22Rv1 (cell line): ENCODE measurements around the gene TNFAIP8L1.

Experiments used
- H3K27ac ChIP-seq: fragments of 450-650 bp; 2 replicates; pipeline ENCODE4 v1.5.1; 2017
- CTCF ChIP-seq: fragments of 450-650 bp; IDR thresholded peaks from 2 replicates; pipeline ENCODE4 v1.5.1; 2017; ENCODE audit warnings: mild to moderate bottlenecking
- ZFX ChIP-seq: fragments of 450-650 bp; IDR thresholded peaks from 2 replicates; pipeline ENCODE4 v1.6.1; 2017; ENCODE audit warnings: antibody characterized with exemption, borderline replicate concordance

Gene TNFAIP8L1

GRCh38 chr19:4660181-4660791 is 21.0 kb downstream of the TNFAIP8L1 start:
- H3K27ac ChIP-seq: no peak overlapping the region
- TF ChIP-seq ZFX (no peak), CTCF (peak; percentile 78)

GRCh38 chr19:4660993-4661392 is 21.7 kb downstream of the TNFAIP8L1 start:
- no peak overlapping the region for H3K27ac ChIP-seq
- TF ChIP-seq CTCF: no peak
- TF ChIP-seq ZFX: no peak

GRCh38 chr19:4662020-4662695 is 22.8 kb downstream of the TNFAIP8L1 start:
- no peak overlapping the region for H3K27ac ChIP-seq
- TF ChIP-seq CTCF (no peak), ZFX (no peak)

GRCh38 chr19:4662812-4663211 is 23.5 kb downstream of the TNFAIP8L1 start:
- TF ChIP-seq ZFX (no peak), CTCF (no peak)
- no peak overlapping the region for H3K27ac ChIP-seq

- no peak for TF ChIP-seq ZFX
- no peak for TF ChIP-seq CTCF
- H3K27ac ChIP-seq: no peak overlapping the region
These were observed 25.3 kb downstream of the TNFAIP8L1 start for GRCh38 chr19:4664642-4665041.

- TF ChIP-seq ZFX (no peak), CTCF (no peak)
- peak within 1 kb of the TSS; percentile 68 for H3K27ac ChIP-seq
These were observed 30.6 kb downstream of the TNFAIP8L1 start, which contains the start of gene MYDGF for GRCh38 chr19:4669723-4670480. MYDGF (minus strand) TSS chr19:4670342; CDS start chr19:4670334, 8 bp downstream.
